GM12875 (cell line): ENCODE results near the gene PRKACB.
"Not testable (repeated sequence)": the region's sequence is repeated elsewhere in the genome, so short reads cannot be mapped to it uniquely, and the experiment has no call there.

Experiments
- H3K4me3 ChIP-seq: one replicate; pipeline ENCODE4 v1.5.1; 2011; ENCODE audit warnings: low read depth, low read length, control low read depth
- TF ChIP-seq, protein P1 (sequence below): IDR thresholded peaks from 2 replicates; pipeline ENCODE4 v1.5.1; 2011; ENCODE audit warnings: low read depth, mild to moderate bottlenecking, control low read depth, inconsistent platforms, low read length, moderate library complexity, borderline replicate concordance; ENCODE audit not compliant: insufficient read depth

PRKACB gene

DNA sequence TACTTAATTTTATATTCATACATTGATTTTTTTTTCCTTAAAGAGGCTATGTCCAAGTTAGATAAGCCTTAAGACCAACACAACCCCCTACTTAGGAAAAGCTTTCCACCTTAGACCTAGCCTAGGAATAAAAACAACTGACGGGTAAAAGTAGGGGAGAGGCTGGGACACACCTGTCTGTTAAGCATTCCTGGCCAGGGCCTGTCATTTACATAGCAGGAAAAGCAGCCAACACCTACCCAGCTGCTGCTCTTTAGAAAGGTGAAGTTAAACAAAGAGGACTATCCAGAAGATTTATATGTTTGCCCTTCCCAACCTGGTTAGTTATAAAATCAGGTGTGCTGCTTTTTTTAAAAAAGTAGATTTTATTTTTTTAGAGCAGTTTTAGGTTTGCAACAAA is 128.3 kb downstream of the PRKACB start:
- TF ChIP-seq, protein P1, sequence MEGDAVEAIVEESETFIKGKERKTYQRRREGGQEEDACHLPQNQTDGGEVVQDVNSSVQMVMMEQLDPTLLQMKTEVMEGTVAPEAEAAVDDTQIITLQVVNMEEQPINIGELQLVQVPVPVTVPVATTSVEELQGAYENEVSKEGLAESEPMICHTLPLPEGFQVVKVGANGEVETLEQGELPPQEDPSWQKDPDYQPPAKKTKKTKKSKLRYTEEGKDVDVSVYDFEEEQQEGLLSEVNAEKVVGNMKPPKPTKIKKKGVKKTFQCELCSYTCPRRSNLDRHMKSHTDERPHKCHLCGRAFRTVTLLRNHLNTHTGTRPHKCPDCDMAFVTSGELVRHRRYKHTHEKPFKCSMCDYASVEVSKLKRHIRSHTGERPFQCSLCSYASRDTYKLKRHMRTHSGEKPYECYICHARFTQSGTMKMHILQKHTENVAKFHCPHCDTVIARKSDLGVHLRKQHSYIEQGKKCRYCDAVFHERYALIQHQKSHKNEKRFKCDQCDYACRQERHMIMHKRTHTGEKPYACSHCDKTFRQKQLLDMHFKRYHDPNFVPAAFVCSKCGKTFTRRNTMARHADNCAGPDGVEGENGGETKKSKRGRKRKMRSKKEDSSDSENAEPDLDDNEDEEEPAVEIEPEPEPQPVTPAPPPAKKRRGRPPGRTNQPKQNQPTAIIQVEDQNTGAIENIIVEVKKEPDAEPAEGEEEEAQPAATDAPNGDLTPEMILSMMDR = no peak
- H3K4me3 ChIP-seq = no peak overlapping the region

DNA sequence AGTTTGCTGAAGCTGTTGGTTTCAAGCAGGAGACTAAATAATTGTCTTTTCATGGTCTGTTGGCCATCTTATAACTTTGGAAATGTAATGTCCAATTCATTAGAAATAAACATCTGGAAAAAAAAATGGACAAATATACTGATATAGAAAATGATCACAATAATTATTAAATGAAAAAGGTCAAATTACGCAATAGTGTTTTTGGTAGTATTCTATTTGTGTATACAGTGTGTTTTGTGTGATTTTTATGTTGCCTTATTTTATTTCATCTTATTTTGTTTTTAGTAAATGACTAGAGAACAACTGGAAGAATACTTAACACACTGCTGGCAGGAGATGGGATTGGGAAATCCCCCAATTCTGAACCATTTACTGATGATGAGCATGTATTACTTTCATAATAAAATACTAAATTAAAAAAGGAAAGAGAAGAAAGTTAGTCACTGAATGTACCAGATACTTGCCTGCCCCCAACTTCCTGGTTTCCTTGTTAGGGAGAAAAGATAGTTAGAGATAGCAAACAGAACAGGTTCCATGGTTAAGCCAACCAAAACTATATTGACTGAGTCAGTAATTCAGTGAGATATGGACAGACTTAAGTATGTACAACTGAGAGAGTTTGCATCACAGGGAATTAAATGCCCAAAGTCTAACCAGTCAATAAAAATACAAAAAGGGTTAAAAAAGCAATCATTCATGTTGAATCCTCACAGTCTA is 133.4 kb downstream of the PRKACB start:
- TF ChIP-seq, protein P1 = no peak
- no peak overlapping the region for H3K4me3 ChIP-seq

DNA sequence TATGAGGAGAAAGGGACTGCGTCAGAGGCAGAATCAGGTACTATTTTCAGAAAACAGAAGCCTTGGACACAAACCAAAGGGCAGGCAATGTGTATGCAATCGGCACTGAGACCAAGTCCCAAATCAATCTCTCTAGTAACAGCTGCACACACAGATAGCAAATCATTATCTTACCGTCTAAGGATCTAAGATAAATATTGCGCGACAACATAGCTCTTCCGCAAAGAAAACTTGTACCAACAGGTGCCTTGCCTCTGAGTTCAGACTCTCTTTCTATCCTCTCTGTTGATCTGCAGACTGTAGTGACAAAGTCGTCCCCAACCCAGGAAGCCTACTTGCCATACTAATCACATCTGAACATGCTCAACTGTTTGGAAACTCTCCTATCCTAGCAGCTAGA is 134.8 kb downstream of the PRKACB start:
- no peak overlapping the region for H3K4me3 ChIP-seq
- TF ChIP-seq, protein P1 = no peak

DNA sequence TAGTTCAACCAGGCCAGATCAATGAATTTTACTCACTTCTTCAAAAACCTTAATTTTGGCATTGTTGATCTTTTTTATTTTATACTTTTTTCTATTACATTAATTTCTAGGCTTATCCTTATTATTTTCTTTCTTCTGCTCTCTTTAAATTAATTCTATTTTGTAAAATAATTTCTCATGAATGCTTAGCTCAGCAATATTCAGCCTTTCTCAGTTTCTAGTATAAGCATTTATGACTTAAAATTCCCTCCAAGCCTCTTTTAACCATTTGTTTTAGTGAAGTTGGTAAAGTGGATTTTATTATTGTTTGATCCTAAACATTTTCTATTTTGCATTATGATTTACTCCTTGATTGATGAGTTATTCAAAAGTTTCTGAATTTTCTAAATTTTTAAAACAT is 136.8 kb downstream of the PRKACB start:
- TF ChIP-seq, protein P1 = no peak
- no peak overlapping the region for H3K4me3 ChIP-seq

DNA sequence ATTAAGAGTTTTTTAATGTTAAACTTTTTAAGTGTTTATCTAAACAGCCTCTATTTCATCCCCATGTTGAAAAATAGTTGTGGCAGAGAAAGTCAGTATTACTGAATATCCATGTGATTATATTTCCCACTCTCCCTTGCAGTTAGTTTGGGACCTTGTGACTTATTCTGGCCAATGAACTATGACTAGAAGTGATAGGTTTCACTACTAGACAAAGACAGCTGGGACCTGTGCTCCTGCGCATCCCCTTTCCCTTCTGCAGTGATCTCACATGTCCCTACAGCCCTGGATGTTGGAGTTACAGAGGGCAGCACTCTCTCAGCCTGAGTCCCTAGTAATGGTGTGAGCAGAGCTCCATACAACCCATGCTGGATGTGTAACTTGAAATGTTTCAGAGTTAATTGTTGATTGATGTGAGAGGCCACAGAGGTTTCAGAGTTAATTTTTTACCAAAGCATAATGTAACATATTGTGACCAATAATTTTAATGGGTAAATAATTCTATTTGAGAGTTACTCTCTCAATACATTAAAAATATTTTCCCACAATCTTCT is 138.8 kb downstream of the PRKACB start:
- TF ChIP-seq, protein P1 = no peak
- H3K4me3 ChIP-seq = no peak overlapping the region

DNA sequence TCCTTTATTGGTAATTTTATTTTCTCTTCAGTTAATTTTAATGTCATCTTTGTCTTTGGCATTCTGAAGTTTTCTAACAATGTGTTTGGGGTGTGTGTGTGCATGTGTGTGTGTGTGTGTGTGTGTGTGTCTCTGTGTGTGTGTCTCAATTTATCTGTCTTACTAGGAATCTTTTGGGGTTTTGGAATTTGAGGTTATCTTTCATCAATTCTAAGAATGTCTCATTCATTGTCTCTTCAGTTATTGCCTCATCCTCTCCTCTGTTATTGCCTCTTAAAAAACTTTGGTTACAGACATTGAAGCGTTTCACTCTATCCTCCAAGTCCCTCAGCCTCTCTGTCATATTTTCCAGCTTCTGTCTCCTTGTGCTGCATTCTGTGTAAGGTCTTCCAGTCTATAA is 139.3 kb downstream of the PRKACB start:
- TF ChIP-seq, protein P1 = no peak
- H3K4me3 ChIP-seq = no peak overlapping the region

DNA sequence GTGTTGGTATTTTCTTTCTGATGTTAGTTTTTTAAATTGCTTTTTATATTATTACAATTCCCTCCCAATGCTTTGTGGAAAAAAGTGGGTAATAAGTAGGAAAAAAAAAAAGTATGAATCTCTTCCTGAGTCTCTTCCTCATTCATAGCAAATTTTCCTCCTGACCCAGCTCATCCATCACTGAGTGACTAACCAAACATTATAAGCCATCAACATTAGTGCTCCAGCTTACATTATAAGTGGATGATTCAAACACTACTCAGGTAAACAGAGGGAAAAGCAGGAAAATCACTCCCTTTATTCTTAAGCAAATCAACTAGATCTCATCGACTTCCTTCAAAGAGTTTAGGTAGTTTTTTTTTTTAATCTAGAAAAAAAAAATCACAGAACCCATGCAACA is 142.0 kb downstream of the PRKACB start:
- TF ChIP-seq, protein P1 = no peak
- H3K4me3 ChIP-seq = no peak overlapping the region

DNA sequence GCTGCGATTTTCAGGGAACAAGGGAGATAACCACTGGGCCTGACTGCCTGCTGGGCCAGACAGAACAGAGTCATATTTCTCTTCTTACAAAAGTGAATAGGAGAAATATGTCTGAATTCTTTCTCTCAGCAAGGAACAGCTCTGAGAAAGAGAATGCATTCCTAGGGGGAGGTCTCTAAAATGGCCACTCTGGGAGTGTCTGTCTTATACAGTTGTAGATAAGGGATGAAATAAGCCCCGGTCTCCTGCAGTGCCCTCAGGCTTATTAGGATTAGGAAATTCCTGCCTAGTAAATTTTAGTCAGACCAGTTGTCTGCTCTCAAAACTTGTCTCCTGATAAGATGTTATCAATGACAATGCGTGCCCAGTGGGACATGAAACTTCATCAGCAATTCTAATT is 143.3 kb downstream of the PRKACB start:
- H3K4me3 ChIP-seq = not testable (repeated sequence)
